ENCODE results near the gene EIF2S3B. TPM values are rescaled to one million over a fixed set of nuclear protein-coding genes. Genes with fewer than 3 reads are reported as not detected.

Gene EIF2S3B
- total RNA-seq, 2 experiments from 2014 or later = 2.1 to 3.1 TPM

GRCh38 chr12:10511756-10512355 is 6.2 kb downstream of the EIF2S3B start:
- no peak for DNase-seq
- CTCF ChIA-PET = no interaction called here
- Mint-ChIP-seq H3K4me3 (no peak overlapping the region), H3K27me3 (ENCODE audit: low read depth) (peaks cover 10% of the 10 kb centered on the region), H3K27ac (no peak overlapping the region), H3K36me3 (ENCODE audit: low read depth) (no peaks in the 10 kb centered on the region), H3K4me1 (ENCODE audit: low read depth) (no peaks in the 10 kb centered on the region), H3K9me3 (no peaks in the 10 kb centered on the region)
- intact Hi-C loops (cut with micrococcal nuclease) = no loop called here

GRCh38 chr12:10512798-10513197 is 7.1 kb downstream of the EIF2S3B start:
- intact Hi-C loops (cut with micrococcal nuclease) = no loop called here
- no peak overlapping the region for H3K27ac Mint-ChIP-seq
- H3K27me3 Mint-ChIP-seq (ENCODE audit: low read depth) = peaks cover 8% of the 10 kb centered on the region
- CTCF ChIA-PET = no interaction called here
- DNase-seq = no peak
- no peaks in the 10 kb centered on the region for H3K9me3 Mint-ChIP-seq
- no peaks in the 10 kb centered on the region for H3K36me3 Mint-ChIP-seq (ENCODE audit: low read depth)
- no peak overlapping the region for H3K4me3 Mint-ChIP-seq
- H3K4me1 Mint-ChIP-seq (ENCODE audit: low read depth) = no peaks in the 10 kb centered on the region

- no peaks in the 10 kb centered on the region for H3K4me1 Mint-ChIP-seq (ENCODE audit: low read depth)
- H3K27me3 Mint-ChIP-seq (ENCODE audit: low read depth) = peaks cover 2% of the 10 kb centered on the region
- H3K36me3 Mint-ChIP-seq (ENCODE audit: low read depth) = no peaks in the 10 kb centered on the region
- intact Hi-C loops (cut with micrococcal nuclease) = no loop called here
- no peaks in the 10 kb centered on the region for H3K9me3 Mint-ChIP-seq
- no peak overlapping the region for H3K27ac Mint-ChIP-seq
- CTCF ChIA-PET = no interaction called here
- no peak for DNase-seq
- no peak overlapping the region for H3K4me3 Mint-ChIP-seq
Measured at GRCh38 chr12:10521555-10521954, 15.9 kb downstream of the EIF2S3B start.

GRCh38 chr12:10528174-10528953 is 22.7 kb downstream of the EIF2S3B start:
- H3K36me3 Mint-ChIP-seq (ENCODE audit: low read depth) = no peaks in the 10 kb centered on the region
- peaks cover 12% of the 10 kb centered on the region for H3K27me3 Mint-ChIP-seq (ENCODE audit: low read depth)
- H3K4me1 Mint-ChIP-seq (ENCODE audit: low read depth) = no peaks in the 10 kb centered on the region
- H3K9me3 Mint-ChIP-seq = no peaks in the 10 kb centered on the region
- H3K27ac Mint-ChIP-seq = no peak overlapping the region
- H3K4me3 Mint-ChIP-seq = no peak overlapping the region
- DNase-seq = no peak
- CTCF ChIA-PET = no interaction called here
- intact Hi-C loops (cut with micrococcal nuclease) = no loop called here

DNA sequence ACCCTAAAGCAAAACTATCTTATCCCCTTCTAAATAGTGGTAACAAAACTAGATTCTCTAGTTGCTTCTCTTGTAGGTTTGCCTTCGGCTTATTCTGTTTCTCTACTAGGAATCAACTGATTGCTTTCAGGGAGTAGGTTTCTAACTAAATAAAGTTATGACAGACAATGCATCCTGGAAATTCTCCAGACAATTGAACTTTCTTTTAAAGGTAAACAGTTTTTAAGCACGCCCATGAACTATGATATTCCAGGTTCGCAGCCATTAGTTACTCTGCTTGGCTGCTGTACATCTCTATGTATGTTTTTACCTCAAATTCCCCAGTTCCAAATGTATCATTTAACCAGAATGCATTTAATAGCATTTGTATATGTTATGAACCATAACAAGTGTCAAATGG is 23.9 kb downstream of the EIF2S3B start:
- Mint-ChIP-seq H3K36me3 (ENCODE audit: low read depth) (no peaks in the 10 kb centered on the region), H3K4me3 (no peak overlapping the region), H3K27me3 (ENCODE audit: low read depth) (peaks cover 12% of the 10 kb centered on the region), H3K4me1 (ENCODE audit: low read depth) (no peaks in the 10 kb centered on the region), H3K27ac (no peak overlapping the region), H3K9me3 (no peaks in the 10 kb centered on the region)
- no peak for DNase-seq
- CTCF ChIA-PET = no interaction called here
- intact Hi-C loops (cut with micrococcal nuclease) = no loop called here

GRCh38 chr12:10537721-10538120 is 32.0 kb downstream of the EIF2S3B start:
- Mint-ChIP-seq H3K4me1 (ENCODE audit: low read depth) (peaks cover 15% of the 10 kb centered on the region), H3K9me3 (no peaks in the 10 kb centered on the region), H3K27ac (no peak overlapping the region), H3K4me3 (no peak overlapping the region), H3K36me3 (ENCODE audit: low read depth) (no peaks in the 10 kb centered on the region), H3K27me3 (ENCODE audit: low read depth) (peaks cover 37% of the 10 kb centered on the region)
- intact Hi-C loops (cut with micrococcal nuclease) = no loop called here
- no peak for DNase-seq
- CTCF ChIA-PET = no interaction called here

DNA sequence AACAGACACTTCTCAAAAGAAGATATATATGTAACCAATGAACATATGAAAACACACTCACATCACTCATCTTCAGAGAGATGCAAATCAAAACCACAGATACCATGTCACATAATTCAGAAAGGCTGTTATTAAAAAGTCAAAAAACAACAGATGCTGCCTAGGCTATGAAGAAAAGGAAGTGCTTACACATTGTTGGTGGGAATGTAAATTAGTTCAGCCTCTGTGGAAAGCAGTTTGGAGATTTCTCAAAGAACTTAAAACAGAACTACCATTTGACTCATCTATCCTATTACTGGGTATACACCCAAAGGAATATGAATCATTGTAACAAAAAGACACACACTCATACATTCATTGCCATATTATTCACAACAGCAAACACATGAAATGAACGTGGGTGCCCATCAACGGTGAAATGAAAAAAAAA is 35.1 kb downstream of the EIF2S3B start:
- intact Hi-C loops (cut with micrococcal nuclease) = loop anchor here (1.0 to 5.0 kb wide), 11 partner anchors 18 to 1296 kb away; partner anchors contain the start of genes CLEC2B, CLEC7A and GABARAPL1
- CTCF ChIA-PET = no interaction called here
- no peak for DNase-seq
- H3K27me3 Mint-ChIP-seq (ENCODE audit: low read depth) = peaks cover 36% of the 10 kb centered on the region
- H3K4me1 Mint-ChIP-seq (ENCODE audit: low read depth) = peaks cover 15% of the 10 kb centered on the region
- peak overlapping the region; percentile 22 for H3K27ac Mint-ChIP-seq
- H3K36me3 Mint-ChIP-seq (ENCODE audit: low read depth) = no peaks in the 10 kb centered on the region
- H3K9me3 Mint-ChIP-seq = no peaks in the 10 kb centered on the region
- H3K4me3 Mint-ChIP-seq = no peak overlapping the region

DNA sequence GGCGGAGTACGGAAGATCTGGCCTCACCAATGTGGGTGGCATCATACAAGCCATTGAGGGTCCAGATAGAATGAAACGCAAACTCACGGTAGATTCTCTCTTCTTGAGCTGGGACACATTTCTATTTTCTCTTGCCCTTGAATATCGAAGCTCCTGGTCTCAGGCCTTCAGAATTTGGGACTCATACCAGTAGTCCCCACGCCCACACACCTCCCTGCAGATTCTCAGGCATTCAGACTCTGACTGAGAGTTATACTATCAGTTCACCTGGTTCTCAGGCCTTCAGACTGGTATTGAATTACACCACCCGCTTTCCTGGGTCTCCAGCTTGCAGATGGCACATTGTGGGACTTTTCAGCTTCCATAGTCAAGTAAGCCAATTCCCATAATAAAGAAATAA is 37.8 kb downstream of the EIF2S3B start:
- H3K4me3 Mint-ChIP-seq = no peak overlapping the region
- H3K36me3 Mint-ChIP-seq (ENCODE audit: low read depth) = no peaks in the 10 kb centered on the region
- CTCF ChIA-PET = interaction anchor here (0.5 kb wide), 1 partner anchor 251 kb away, joined by 5 read pairs; no protein-coding TSS in a partner anchor
- H3K4me1 Mint-ChIP-seq (ENCODE audit: low read depth) = peaks cover 15% of the 10 kb centered on the region
- H3K27ac Mint-ChIP-seq = no peak overlapping the region
- no peak for DNase-seq
- peaks cover 21% of the 10 kb centered on the region for H3K27me3 Mint-ChIP-seq (ENCODE audit: low read depth)
- no peaks in the 10 kb centered on the region for H3K9me3 Mint-ChIP-seq
- intact Hi-C loops (cut with micrococcal nuclease) = loop anchor here (5.0 kb wide), 2 partner anchors 596 to 676 kb away; partner anchors contain the start of gene CLEC2B

GRCh38 chr12:10551375-10551774 is 45.7 kb downstream of the EIF2S3B start:
- H3K27me3 Mint-ChIP-seq (ENCODE audit: low read depth) = no peaks in the 10 kb centered on the region
- CTCF ChIA-PET = no interaction called here
- no peak for DNase-seq
- no peak overlapping the region for H3K4me3 Mint-ChIP-seq
- no peak overlapping the region for H3K27ac Mint-ChIP-seq
- H3K9me3 Mint-ChIP-seq = no peaks in the 10 kb centered on the region
- H3K4me1 Mint-ChIP-seq (ENCODE audit: low read depth) = no peaks in the 10 kb centered on the region
- H3K36me3 Mint-ChIP-seq (ENCODE audit: low read depth) = no peaks in the 10 kb centered on the region
- intact Hi-C loops (cut with micrococcal nuclease) = no loop called here

DNA sequence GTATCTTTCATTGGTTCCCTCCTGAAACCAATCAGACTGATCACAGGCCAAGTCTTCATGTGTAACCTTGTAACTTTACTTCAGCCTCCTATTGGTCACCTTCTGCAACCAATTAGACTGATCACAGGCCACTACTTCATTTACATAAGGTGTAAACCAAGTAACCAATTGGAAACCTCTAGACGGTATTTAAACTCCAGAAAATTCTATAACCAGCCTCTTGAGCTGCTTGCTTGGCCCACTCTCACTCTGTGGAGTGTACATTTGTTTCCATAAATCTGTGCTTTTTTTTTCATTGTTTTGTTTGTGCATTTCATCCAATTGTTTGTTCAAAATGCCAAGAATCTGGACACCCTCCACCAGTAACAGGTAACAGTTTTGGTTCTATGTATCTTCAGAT is 47.5 kb downstream of the EIF2S3B start:
- no peak for DNase-seq
- Mint-ChIP-seq H3K4me1 (ENCODE audit: low read depth) (peaks cover 2% of the 10 kb centered on the region), H3K27ac (no peak overlapping the region), H3K36me3 (ENCODE audit: low read depth) (no peaks in the 10 kb centered on the region), H3K27me3 (ENCODE audit: low read depth) (no peaks in the 10 kb centered on the region), H3K4me3 (no peak overlapping the region), H3K9me3 (no peaks in the 10 kb centered on the region)
- intact Hi-C loops (cut with micrococcal nuclease) = no loop called here
- CTCF ChIA-PET = no interaction called here

DNA sequence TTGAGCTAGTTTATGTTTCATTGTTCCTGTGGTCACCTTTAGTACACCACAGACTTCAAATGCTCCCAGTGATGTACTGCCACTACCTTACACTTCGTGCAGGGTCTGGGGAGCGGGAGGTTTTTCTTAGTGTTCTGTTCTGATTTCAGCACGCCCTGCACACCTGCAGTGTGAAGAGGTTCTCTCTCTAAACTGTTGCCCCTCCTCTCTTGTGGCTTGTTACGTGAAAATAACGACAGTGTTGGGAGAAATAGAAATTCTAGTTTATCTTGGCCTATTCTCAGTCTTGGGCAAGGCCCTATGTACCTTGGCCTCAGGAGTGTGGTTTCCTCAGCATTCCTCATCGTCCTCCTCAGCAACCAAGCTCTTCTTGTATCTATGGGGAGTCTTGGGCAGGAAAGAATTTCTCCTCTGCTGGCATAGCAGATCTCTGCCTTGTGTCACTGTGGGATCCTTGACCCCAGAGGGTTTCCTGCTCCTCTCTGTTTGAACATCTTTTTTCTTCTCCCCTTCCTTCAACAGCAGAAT is 48.6 kb downstream of the EIF2S3B start:
- no peak overlapping the region for H3K27ac Mint-ChIP-seq
- no peak for DNase-seq

GRCh38 chr12:10554756-10555481 is 49.2 kb downstream of the EIF2S3B start:
- H3K9me3 Mint-ChIP-seq = no peaks in the 10 kb centered on the region
- no peak for DNase-seq
- no peaks in the 10 kb centered on the region for H3K36me3 Mint-ChIP-seq (ENCODE audit: low read depth)
- peak overlapping the region; percentile 22 for H3K4me3 Mint-ChIP-seq
- no peaks in the 10 kb centered on the region for H3K27me3 Mint-ChIP-seq (ENCODE audit: low read depth)
- CTCF ChIA-PET = no interaction called here
- H3K4me1 Mint-ChIP-seq (ENCODE audit: low read depth) = peaks cover 6% of the 10 kb centered on the region
- intact Hi-C loops (cut with micrococcal nuclease) = loop anchor here (5.0 kb wide), 1 partner anchor 53 kb away; no protein-coding TSS in a partner anchor
- no peak overlapping the region for H3K27ac Mint-ChIP-seq

More for the DNA sequence above, 48.6 kb downstream of the EIF2S3B start:
- Mint-ChIP-seq H3K27me3 (ENCODE audit: low read depth) (no peaks in the 10 kb centered on the region), H3K4me3 (no peak overlapping the region), H3K4me1 (ENCODE audit: low read depth) (peaks cover 4% of the 10 kb centered on the region), H3K9me3 (no peaks in the 10 kb centered on the region), H3K36me3 (ENCODE audit: low read depth) (no peaks in the 10 kb centered on the region)
- intact Hi-C loops (cut with micrococcal nuclease) = no loop called here
- CTCF ChIA-PET = interaction anchor here (1.1 kb wide), 1 partner anchor 318 kb away, joined by 3 read pairs; no protein-coding TSS in a partner anchor
